CD4-positive, alpha-beta T cell treated with Interleukin-10 for 1 hour (primary cell): ENCODE measurements around the gene TMA7B.

Source experiments
- DNase-seq: peaks from one replicate; pipeline ENCODE4 v3.0.0-alpha.2; 2020

Gene TMA7B

DNA sequence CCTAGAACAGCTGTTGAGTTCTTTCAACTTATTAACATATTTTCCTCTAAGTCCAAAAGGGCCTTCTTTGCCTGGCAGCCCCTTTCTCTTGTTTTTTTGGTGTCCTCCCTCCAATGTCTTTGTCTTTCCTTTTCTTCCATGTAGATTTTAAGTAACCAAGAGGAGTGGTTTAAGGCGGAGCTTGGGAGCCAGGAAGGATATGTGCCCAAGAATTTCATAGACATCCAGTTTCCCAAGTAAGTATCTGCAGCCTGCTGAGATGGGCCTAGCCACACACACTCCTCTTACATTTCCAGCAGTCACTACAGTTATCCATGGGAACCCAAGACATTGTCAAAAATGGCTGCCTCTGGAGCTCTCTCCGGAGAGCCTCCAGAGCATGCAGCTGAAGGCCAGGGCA is 4.5 kb upstream of the TMA7B start:
- DNase-seq = no peak

DNA sequence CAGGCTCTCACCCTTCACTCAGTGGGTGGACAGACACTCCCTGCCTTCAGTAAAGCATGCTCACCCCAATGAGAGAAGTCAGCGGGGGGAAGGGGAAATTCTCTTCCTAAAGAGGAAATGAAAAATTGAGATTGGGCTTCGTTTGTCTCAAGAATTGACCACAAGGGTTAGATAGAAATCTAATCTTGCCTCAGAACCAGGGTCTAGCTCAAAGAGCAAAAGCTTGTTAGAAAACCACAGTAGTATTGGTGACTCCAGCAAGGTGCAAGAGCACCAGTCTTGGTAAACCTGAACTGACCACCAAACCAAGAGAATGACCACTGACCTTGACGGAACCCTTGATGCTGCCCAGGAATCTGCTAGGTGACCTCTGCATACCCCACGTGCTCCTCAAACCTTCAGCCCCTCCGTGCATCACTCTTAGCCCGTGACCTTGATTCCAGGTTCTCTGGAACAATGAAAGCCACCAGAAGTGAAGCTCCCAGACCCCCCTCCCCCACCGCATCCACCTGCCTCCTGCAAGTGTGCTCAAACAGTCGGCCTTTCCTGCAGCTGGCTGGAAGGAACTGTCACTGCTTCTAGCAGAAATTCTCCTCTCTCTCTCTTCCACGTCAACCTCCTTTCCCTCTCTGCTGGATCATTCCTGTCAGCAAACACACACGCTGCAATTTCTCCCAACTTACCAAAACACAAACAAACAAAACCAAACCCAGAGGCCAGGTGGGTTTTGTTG is 3.1 kb upstream of the TMA7B start:
- no peak for DNase-seq

DNA sequence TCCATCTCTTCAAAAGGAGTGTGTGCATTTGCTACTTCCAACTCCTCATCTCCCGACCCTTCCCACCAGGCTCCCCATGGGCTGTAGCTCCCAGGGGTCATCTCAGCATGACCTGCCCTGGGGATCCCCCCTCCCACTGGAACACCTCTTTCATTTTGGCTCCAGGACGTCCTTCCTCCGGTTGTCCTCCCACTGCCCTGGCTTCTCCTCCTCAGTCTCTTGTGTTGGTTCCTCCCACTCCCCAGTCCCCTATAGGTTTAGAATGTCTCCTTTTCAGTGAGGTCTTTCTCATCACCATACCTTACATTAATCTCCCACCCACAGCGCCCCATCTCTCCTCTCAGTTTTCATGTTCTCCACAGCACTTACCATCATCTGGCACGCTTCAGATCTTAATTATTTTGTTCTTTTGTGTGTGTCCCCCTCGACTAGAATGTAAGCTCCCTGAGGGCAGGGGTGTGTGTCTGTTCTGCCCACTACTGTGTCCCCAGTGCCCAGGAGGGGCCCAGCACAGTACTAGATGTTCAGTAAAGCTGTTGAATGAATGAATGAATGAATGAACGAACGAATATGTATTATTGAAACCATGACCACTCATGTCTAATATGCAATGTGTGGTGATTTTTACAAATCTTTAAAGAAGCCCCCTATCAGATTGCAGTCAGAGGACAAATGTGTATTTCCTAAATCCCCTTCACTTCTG is 2.0 kb upstream of the TMA7B start:
- no peak for DNase-seq

DNA sequence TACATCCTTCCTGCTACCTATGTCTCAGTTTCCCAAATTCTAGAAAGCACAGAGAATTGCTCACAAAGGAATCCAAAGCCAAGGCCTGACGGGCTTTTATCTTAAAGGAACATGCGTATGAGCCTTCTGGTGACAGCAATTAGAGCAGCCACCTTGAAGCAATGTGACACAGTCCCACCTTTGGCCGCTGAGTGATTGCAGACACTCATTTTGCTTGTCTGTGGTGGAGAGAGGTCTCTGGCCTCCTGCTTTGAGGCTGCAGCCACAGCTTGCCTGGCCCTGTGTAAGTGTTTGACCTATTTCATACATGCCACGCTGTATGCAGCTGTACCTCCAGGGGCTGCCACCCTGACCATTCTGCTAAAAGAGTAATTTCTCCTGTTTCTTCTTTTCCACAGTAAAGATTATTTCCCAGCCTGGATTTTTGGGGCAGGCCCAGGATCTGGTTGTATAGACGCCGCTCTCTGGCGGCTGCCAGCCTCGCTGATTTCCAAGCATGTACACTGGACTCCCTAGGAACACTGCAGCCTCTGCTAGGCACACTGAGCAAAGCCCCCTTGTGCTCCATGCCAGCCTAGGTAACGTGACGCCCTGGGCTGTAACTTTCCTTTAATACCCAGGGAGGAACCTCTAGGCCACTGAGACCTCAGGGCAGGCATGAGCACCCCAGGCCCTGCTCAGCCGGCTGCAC is 1.1 kb upstream of the TMA7B start:
- no peak for DNase-seq

DNA sequence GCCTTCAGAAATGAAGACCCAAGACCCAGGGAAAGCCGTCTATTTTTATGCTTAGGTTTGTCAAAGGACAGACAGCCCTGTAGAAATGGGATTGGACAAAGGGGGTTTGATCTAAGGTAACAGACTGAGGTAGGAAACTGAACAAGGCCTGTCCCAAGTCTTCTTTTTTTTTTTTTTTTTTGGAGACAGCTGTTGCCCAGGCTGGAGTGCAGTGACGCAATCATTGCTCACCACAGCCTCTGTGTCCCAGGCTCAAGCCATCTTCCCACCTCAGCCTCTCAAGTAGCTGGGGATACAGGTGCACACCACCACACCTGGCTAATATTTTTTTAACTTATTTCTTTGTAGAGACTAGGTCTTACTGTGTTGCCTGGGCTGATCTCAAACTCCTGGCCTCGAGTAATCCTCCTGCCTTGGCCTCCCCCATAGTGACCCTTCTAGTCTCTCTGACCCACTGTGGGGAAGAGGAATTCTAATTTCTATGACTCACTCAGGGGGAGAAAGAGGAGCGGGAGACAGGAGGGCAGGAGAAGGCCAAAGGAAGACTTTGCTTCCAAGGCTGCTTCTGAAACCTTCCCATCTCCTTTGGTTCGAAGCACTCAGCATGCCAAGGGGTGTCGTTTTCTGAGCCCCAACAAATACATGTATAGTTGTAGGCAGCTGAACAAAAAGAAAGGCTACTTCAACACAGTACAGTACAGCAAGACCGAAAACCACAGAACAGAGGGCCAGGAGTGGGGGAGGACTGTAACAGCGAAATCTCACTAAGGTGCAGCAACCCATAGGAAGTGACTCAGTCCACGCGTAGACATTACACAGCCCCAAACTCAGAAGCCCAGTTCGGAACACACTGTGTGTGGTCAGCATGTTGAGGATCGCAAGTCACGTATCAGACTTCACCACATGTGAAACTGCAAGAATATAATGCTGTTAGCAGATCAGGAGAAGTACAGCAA is 872 bp downstream of the TMA7B start:
- DNase-seq = peak; percentile 75

DNA sequence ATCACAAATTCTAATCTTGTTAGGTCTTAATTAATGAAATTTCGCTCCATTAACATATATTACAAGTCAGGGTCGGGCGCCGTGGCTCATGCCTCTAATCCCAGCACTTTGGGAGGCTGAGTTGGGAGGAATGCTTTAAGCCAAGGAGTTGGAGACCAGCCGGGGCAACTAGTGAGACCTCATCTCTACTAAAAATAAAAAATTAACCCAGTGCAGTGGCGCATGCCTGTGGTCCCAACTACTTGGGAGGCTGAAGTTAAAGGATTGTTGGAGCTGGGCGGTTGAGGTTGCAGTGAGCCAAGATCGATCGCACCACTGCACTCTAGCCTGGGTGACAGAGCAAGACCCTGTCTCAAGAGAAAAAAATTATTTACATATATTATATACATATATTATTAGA is 1.9 kb downstream of the TMA7B start:
- DNase-seq = no peak

DNA sequence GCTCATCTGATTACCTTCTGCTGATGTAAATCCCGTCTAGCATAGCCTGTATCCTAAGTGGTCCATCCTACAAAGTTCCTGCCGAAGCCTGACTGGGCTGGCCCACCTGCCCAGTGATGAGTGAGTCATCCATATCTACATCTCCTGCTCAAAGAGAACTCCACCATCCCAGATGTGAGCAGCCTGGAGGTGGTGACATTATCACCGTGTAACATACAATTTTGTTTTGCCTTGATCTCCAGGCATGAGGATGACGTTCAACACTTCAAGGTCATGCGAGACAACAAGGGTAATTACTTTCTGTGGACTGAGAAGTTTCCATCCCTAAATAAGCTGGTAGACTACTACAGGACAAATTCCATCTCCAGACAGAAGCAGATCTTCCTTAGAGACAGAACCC is 5.6 kb downstream of the TMA7B start:
- no peak for DNase-seq

DNA sequence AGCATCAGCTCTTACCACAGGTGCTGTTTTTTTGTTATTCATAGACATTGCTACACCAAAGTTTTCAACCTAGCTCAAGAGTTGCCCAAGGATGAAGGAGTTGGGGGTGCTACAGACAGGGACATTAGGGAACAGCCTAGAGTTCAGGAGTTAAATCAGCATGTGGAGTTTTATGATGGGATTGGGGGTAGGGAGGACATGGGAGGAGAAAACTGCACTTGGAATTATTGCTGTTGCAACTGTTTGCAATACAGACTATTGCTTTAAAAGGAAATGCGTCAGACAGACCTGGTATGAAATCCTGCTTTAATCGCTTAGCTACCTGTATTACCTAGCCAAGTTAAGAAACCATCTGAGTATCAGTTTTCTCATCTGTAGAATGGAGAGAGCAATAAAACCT is 6.3 kb downstream of the TMA7B start:
- DNase-seq = no peak

DNA sequence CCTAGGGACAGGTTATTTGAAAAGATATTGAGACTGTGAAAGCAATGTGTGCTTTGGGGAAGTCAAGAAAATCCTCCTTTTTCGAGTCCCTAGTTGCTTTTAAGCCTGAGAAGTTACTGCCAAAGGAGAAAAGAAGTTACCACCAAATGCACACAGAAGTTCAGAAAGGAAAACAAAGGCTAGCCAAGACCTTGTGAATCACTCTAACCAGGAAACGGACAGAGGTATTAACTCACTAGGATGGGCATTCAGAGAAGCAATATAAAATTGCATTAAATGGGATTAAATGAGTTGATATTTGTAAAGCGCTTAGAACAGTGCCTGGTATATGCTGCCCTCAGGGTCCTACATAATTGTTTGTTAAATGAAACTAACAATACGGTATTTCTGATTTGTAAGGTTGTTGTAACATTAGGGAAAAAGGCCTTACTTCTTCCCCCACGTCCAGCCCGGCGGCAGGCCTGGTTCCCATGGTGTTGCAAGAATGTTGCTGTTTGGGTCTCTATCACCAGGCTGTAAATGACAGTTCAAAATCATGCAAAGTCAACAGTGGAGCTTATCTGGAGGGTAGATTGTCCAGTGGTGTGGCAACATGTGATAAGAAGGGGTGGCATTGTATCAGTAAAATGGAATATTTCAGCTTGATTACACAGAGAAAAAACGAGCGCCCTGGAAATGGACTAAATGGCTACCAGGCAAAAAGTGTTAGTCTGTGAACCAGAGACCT is 7.1 kb downstream of the TMA7B start:
- DNase-seq = no peak

DNA sequence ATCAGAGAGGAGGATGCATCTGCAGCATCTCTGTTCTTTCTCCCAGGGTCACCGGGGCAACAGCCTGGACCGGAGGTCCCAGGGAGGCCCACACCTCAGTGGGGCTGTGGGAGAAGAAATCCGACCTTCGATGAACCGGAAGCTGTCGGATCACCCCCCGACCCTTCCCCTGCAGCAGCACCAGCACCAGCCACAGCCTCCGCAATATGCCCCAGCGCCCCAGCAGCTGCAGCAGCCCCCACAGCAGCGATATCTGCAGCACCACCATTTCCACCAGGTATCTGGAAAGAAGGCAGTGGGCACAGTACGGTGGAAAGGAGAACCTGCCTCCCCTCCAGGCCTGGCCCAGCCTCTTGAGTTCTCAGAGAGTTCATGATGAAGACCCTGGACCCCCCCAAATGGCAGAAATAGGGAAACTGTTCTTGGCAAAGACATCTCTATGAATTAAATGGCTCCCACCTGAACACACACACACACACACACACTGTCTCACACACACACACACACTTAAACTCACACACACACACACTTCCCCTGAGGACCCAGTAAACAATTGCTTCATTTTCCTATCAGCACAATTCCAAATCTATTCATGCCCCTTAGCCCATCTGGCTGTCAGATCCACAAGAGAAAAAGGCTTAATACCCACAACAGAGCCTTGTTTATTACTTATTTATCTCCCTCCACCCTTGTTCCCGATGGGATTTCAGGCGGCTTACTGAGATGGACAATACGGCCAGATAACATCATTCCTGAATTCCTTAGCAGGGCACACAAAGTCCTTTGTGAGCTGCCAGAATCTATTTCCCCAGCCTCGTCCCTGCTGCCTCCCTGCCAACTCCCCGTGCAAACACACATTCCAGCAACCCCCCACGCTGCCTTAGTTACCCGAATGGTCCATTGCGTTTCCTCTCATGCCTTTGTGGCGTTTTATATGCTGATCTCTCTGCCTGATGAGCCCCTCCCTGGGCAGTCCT is 8.1 kb downstream of the TMA7B start:
- no peak for DNase-seq

DNA sequence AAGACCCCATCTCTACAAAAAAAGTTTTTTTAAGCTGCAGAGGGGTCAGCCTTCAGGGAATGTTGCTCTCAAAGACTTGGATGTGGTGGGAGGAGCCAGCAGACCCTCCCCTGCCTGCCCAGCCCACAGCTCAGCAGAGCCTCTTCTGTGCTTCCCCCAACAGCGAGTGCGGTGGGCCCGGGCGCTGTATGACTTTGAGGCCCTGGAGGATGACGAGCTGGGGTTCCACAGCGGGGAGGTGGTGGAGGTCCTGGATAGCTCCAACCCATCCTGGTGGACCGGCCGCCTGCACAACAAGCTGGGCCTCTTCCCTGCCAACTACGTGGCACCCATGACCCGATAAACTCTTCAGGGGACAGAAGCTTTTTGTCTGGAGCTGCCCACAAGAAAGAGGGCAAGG is 10.5 kb downstream of the TMA7B start:
- no peak for DNase-seq

DNA sequence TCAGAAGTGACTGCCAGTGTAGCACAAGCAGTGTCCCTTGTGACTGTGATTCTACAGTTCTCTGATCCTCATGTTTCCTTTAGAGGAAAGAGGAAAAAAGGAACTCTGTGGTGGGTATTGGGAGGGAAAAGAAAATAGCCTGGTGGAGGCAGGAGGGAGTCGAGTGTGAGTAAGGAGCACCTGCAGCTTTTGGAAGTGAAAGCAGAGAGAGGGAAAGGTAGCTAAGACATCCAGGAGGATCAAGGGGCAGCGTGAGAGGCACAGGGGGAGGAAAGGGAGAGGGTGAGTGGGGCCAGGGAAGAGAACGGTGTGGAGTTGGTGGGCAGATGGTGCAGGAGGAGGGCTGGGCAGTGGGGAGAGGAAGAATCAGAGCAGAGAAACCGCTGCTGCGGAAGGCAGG is 12.4 kb downstream of the TMA7B start:
- no peak for DNase-seq

DNA sequence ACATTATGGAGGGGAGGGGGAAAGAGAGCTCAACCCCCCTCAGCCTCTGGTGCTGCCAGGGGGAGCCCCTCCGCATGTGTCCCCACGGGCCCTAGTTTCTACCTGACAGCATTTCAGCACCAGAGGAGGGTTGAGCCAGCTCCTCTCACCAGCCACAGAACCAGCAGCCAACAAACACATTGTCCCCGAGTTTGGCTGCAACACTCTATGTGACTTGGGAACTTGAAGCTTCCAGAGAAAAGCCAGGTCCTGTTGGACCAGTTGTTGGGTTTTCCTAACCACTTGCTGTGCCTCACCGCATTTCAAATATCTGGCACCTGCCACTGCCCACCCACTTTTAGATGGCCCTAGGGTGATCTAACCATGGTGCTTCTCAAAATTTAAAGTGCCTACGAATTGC is 13.5 kb downstream of the TMA7B start:
- DNase-seq = no peak

DNA sequence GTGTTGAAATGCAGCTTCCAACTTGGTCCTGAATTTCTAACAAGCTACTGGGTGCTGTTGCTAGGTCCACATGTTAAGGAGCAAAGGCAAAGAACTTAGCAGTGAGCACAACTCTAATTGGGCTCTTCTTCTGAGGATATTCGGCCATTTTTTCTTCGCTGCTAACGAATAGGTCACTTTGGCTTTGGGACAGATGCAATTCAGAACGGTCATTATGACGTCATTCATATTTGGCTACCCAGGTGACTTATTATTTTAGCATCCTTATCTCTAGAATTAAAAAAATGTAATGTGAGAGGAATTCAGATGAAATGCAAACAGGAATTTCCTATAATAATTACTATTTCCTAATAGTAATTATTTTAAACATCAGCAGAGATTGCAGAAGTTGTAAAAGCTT is 13.9 kb downstream of the TMA7B start:
- no peak for DNase-seq

DNA sequence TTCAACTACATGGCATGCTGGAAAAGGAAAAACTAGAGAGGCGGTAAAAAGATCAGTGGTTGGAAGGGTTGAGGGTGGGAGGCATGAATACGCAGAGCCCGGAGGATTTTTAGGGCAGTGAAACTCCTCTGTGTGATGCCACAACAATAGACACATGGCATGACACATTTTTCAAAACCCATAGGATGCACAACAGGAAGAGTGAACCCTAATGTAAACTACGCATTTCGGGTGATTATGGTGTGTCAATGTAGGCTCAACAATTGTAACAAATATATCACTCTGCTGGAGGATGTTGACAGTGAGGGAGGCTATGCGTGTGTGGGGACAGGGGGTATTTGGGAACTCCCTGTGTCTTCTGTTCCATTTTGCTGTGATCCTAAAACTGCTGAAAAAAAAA is 18.9 kb downstream of the TMA7B start:
- no peak for DNase-seq

DNA sequence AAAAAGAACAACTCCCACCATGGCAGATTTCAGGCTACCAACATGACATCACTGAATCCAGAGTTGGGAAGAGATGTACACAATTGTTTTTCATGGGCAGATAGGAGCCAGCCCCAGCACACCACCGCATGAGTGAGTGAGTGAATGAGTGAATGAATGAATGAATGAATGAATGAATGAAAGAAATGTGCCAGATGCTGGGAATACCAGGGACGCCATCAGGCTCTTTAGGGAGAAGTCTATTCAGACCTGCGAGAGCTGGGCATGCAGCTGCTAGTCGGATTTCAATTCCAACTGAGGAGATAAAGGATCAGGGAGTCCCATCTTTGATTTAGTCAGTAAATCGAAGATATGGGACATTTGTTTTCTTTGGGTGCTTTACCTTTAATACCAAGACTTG is 19.3 kb downstream of the TMA7B start:
- no peak for DNase-seq

DNA sequence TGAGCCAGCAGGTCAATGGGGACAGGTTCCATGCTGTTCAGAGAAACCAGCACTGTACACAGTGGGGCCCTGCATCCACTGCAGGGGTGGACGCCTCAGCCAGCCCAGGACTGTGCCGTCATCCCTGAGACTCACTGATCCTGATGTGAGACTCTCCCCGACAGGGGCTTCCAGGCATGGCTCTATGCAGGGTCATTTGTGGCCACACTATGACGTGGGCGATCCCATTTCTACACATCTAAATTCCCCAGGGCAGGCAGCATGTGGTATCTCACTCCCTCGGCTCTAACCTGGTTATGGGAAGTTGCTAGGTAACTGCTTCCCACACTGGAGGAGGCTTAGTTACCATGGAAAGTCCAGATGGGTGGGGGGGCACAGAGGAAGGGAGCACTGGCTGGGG is 20.4 kb downstream of the TMA7B start:
- no peak for DNase-seq

DNA sequence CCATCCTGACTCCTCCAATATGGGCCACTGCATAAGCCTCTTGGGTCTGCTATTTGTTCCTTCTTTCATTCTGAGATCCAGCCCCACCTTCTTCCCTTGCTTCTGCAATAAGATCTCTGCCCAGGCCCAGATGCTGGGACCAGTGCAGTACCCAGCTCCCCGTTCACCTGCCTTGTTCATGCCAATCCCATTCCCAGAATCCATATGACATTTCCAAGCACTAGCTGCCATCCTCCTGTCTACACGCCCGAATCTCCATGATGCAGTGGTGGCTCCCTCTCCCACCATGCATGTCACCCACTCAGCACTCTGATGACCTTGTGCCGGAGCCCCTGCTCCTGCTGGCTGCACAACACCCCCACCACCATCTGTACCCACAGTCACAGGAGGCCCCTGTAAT is 23.1 kb downstream of the TMA7B start:
- no peak for DNase-seq

DNA sequence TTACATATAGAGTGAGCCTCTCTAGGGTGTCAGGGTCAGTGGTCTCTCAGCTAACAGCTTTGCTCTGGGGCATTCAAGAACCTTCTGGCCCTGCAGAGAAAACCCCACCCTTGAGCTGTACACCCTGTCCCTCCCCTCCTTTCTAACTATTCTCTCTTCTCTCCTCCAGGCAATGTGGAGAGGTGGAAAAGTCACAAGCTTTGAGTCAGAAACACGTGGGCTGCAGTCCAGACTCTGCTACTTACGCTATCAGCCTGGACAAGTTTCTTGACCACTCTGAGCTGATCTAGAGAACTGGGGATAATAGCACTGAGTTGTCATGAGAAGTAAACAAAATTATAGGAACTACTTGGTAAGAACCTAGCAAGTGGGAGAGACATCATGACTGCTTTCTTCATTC is 23.8 kb downstream of the TMA7B start:
- no peak for DNase-seq

DNA sequence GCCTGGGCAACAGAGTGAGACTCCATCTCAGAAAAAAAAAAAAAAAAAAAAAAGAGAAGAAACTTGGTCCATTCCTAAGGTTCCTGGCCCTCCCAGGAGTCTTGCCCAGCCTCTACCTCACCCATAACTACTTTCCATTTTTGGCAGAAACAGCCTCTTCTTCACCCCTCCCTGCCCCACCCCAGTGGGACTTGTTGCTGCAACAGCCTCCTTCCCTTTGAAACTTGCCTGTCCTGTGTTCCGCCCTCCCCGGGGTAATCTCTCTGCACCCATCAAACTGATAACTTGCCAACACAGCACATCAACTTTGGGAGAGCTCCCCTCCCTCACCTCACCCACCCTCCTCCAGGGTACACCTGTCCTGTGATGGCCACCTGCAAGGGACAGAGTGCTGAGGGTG is 24.5 kb downstream of the TMA7B start:
- no peak for DNase-seq

DNA sequence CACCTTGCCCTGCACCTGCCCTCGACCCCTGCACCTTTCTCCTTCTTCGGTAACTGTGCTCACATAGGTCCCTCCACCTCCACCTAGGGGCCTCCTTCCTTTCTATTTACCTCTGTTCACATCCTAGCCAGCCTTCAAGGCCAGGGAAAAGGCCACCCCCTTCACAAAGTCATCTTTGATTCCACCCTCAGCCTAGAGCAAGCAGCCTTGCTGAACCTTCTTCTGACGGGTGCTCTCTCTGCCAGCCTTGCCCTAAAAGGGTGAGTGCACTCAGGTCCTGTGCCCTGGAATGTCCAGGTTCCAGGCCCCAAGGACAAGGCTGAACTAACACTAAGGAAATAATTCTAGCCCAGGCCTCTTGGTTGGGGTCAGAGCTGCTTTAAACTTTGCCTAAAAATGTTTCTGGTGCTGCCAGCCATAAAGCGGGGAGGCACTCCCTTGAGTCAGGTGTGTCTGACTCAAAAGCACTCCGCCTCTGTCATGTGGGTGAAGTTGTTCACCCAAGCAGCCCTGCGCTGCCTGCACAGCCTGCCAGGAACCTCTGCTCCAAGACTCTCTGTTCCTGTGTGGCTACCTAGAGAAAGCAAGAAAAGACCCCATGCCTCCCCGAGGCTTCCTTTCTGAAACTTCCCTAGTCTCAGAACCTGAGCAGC is 25.3 kb downstream of the TMA7B start:
- DNase-seq = no peak
